Adrenal gland (tissue), 12 donors: ENCODE data around the gene PTPRD. TPM values are rescaled to one million over a fixed set of nuclear protein-coding genes. Genes with fewer than 3 reads are reported as not detected.

ENCODE experiments used
- DNase-seq, 7 donors: peaks; one replicate each; pipeline ENCODE4 v3.0.0-alpha.2; 2019 to 2020
- H3K27ac ChIP-seq, 5 donors: fragments of 200-600 bp; sonication (generic) in 4 of 5; 1 replicate in 3 of 5; 2 replicates in 2 of 5; pipeline versions ENCODE4 v1.5.1 to v1.8.0; 2016 to 2020; ENCODE audit warnings: mild to moderate bottlenecking in 1 of 5
- H3K27me3 ChIP-seq: fragments of 200-600 bp; 2 replicates; pipeline ENCODE4 v1.8.0; 2021
- H3K36me3 ChIP-seq, 2 donors: fragments of 200-600 bp; replicated peaks in 1 of 2; 1 replicate in 1 of 2; 2 replicates in 1 of 2; pipeline versions ENCODE4 v1.5.1 to v1.8.0; 2018 to 2022
- H3K4me1 ChIP-seq, 2 donors: fragments of 200-600 bp; replicated peaks in 1 of 2; 1 replicate in 1 of 2; 2 replicates in 1 of 2; pipeline versions ENCODE4 v1.5.1 to v1.8.0; 2018 to 2021
- H3K4me3 ChIP-seq, 4 donors: fragments of 200-600 bp; sonication (generic) in 3 of 4; one replicate each; pipeline ENCODE4 v1.5.1; 2016 to 2018
- H3K9me3 ChIP-seq, 3 donors: fragments of 200-600 bp; sonication (generic) in 1 of 3; replicated peaks in 1 of 3; 1 replicate in 2 of 3; 2 replicates in 1 of 3; pipeline versions ENCODE4 v1.5.1 to v1.8.0; 2016 to 2021
- CTCF ChIP-seq, 6 experiments: fragments of 450-650 bp in 4 of 6; fragments of 200-600 bp in 2 of 6; sonication (generic) in 1 of 6; IDR thresholded peaks; 1 replicate in 5 of 6; 2 replicates in 1 of 6; pipeline versions ENCODE4 v1.5.1 to v1.8.0; 2016 to 2021; ENCODE audit warnings: antibody characterized with exemption in 6 of 6, mild to moderate bottlenecking in 2 of 6, moderate library complexity in 1 of 6
- POLR2A ChIP-seq, 2 donors: fragments of 450-650 bp; IDR thresholded peaks; one replicate each; pipeline ENCODE4 v1.6.1; 2017; ENCODE audit warnings: antibody characterized with exemption in 2 of 2, mild to moderate bottlenecking in 2 of 2, moderate library complexity in 1 of 2
- WGBS, 4 donors: extraction: QIAGEN DNeasy Blood & Tissue Kit in 2 of 4; methylation state at CpG; one replicate each; pipeline versions ENCODE4 v1.1.5 to v1.1.7; 2013 to 2017; 5-methylcytosine and 5-hydroxymethylcytosine counted together
- intact Hi-C, 2 donors: fragments of 100-400 bp; cut with DNase I; formaldehyde crosslinking; loops; one replicate each; pipeline versions ENCODE4 v1.14.1 to v1.15.0; 2022 to 2023
- polyA plus RNA-seq, 3 donors: library from polyadenylated mRNA; stranded (reverse); fragments of 200-250 nt in 2 of 3; fragments of 350-450 nt in 1 of 3; fragmentation: Illumina TruSeq in 1 of 3; extraction: RNeasy Lipid Tissue Mini Kit (QIAGEN cat#74804) in 1 of 3; gene quantifications; one replicate each; pipeline ENCODE4 v1.2.3, GENCODE V29; 2013 to 2014
- total RNA-seq, 9 donors: library from RNA; depleted of rRNA in 4 of 9; stranded (reverse); fragments of >200 nt in 4 of 9; fragments of 120-200 nt in 1 of 9; fragmentation: NEBNext Ultra II Directional in 1 of 9; extraction: Animal tissue kit (Norgen Biotek cat#: 25700) in 1 of 9; gene quantifications; one replicate each; pipeline versions ENCODE4 v1.1.0 to v1.2.4, GENCODE V29; 2013 to 2023
- donor health status: healthy with polysubstance abuse.
- donor health status: Bipolar disorder and iron deficiency.
- donor health status: DM: yes; HTN: yes; CAD: no.
- donor health status: DM: no; HTN: no; CAD: no.
- donor health status: DM: no; HTN: no; CAD: no.
- donor health status: DM: yes; HTN: yes; CAD: no.

The PTPRD gene
- total and polyA plus RNA-seq, 12 donors: 0.61 to 71.2 (median 4.5) TPM

- intact Hi-C loops: no loop called here
- TF ChIP-seq CTCF (IDR thresholded peaks at IDR 0.05) (no peak), POLR2A (IDR thresholded peaks at IDR 0.05) (no peak)
- Histone ChIP-seq H3K9me3 (no peaks in the 10 kb centered on the region), H3K27me3 (no peaks in the 10 kb centered on the region), H3K36me3 (no peaks in the 10 kb centered on the region), H3K4me1 (no peaks in the 10 kb centered on the region), H3K4me3 (no peak overlapping the region), H3K27ac (no peak overlapping the region)
- no peak for DNase-seq
- WGBS, 4 donors: 72 to 82% (median 77%) methylated on average over 1 of the region's 1 CpG
Observed at GRCh38 chr9:8832386-8832785, 1780.4 kb downstream of the PTPRD start.

- H3K36me3 ChIP-seq: no peaks in the 10 kb centered on the region
- no peak overlapping the region for H3K4me3 ChIP-seq
- H3K27ac ChIP-seq: no peak overlapping the region
- no peaks in the 10 kb centered on the region for H3K27me3 ChIP-seq
- H3K9me3 ChIP-seq: no peaks in the 10 kb centered on the region
- WGBS, 4 donors: 38 to 61% (median 53%) methylated on average over 2 of the region's 2 CpGs
- TF ChIP-seq POLR2A (IDR thresholded peaks at IDR 0.05) (no peak), CTCF (IDR thresholded peaks at IDR 0.05) (no peak)
- H3K4me1 ChIP-seq: no peaks in the 10 kb centered on the region
- no peak for DNase-seq
- intact Hi-C loops: no loop called here
Observed at GRCh38 chr9:8831568-8831967, 1781.2 kb downstream of the PTPRD start.

- no peaks in the 10 kb centered on the region for H3K9me3 ChIP-seq
- H3K27me3 ChIP-seq: no peaks in the 10 kb centered on the region
- WGBS, 4 donors: 72 to 83% (median 77%) methylated on average over 2 of the region's 2 CpGs
- intact Hi-C loops: no loop called here
- TF ChIP-seq CTCF (IDR thresholded peaks at IDR 0.05): no peak
- no peak for TF ChIP-seq POLR2A (IDR thresholded peaks at IDR 0.05)
- H3K4me3 ChIP-seq: no peak overlapping the region
- H3K36me3 ChIP-seq: no peaks in the 10 kb centered on the region
- no peaks in the 10 kb centered on the region for H3K4me1 ChIP-seq
- no peak overlapping the region for H3K27ac ChIP-seq
- no peak for DNase-seq
Observed at GRCh38 chr9:8826281-8826680, 1786.5 kb downstream of the PTPRD start.

GRCh38 chr9:8825585-8826147, 1787.1 kb downstream of the PTPRD start:
- intact Hi-C loops: no loop called here
- Histone ChIP-seq H3K4me3 (peak overlapping the region in 1 of 4 donors; percentile 15), H3K9me3 (no peaks in the 10 kb centered on the region), H3K4me1 (no peaks in the 10 kb centered on the region), H3K27ac (no peak overlapping the region), H3K36me3 (no peaks in the 10 kb centered on the region), H3K27me3 (no peaks in the 10 kb centered on the region)
- WGBS, 4 donors: 47 to 89% (median 63%) methylated on average over 3 of the region's 3 CpGs
- no peak for DNase-seq
- no peak for TF ChIP-seq CTCF (IDR thresholded peaks at IDR 0.05)
- TF ChIP-seq POLR2A (IDR thresholded peaks at IDR 0.05): no peak
